GM12872 (cell line): ENCODE data around the gene TNS1.
A peak's percentile ranks its signal among the peaks of the same experiment; 100 is the strongest.

Source experiments
- TF ChIP-seq, protein P1 (sequence below): IDR thresholded peaks from 3 replicates; pipeline ENCODE4 v1.5.1; 2011; ENCODE audit warnings: low read depth, mild to moderate bottlenecking, low read length, moderate library complexity; ENCODE audit not compliant: insufficient read depth

Gene TNS1

DNA sequence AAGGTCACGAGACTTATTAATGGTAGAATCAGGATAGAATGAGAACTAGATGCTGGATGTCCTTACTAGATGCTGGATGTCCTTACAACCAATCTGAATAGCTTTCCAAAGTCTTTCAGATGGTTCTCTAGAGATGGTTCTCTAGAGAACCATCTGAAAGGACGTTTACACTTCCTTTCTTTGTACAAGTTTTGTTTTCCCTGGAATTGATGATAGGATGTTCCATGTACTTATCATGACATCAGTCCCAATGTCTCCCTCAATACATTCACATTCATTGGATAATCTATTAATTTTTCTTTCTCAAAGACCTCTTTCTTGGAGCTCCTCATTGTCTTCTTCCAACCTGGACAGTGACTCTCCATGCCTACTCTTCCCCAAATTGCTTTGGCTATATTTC, 38.1 kb upstream of the TNS1 start:
- TF ChIP-seq, protein P1, sequence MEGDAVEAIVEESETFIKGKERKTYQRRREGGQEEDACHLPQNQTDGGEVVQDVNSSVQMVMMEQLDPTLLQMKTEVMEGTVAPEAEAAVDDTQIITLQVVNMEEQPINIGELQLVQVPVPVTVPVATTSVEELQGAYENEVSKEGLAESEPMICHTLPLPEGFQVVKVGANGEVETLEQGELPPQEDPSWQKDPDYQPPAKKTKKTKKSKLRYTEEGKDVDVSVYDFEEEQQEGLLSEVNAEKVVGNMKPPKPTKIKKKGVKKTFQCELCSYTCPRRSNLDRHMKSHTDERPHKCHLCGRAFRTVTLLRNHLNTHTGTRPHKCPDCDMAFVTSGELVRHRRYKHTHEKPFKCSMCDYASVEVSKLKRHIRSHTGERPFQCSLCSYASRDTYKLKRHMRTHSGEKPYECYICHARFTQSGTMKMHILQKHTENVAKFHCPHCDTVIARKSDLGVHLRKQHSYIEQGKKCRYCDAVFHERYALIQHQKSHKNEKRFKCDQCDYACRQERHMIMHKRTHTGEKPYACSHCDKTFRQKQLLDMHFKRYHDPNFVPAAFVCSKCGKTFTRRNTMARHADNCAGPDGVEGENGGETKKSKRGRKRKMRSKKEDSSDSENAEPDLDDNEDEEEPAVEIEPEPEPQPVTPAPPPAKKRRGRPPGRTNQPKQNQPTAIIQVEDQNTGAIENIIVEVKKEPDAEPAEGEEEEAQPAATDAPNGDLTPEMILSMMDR, result no peak

GRCh38 chr2:218039171-218039570, 36.4 kb upstream of the TNS1 start:
- TF ChIP-seq, protein P1, result no peak

DNA sequence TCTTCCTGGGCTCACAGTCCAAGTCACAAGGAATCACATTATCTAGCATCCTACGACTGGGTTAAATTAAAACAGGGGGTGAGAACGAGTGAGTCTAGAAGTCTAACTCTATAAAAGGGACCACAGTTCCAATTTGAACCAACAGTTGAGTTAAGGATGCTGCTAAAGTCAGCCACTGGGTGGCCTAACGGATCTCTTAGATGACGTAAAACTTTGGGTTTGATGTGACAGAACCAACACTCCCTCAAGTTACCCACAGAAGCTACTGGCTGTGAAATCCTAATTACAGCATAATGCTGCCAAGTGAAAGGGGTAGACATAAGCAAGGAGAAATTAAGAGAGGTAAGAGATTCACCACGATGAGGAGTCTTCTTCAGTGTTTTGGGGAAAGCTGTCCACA, 33.6 kb upstream of the TNS1 start:
- TF ChIP-seq, protein P1, result no peak

GRCh38 chr2:218035463-218036100, 32.8 kb upstream of the TNS1 start:
- TF ChIP-seq, protein P1, result no peak

GRCh38 chr2:218034497-218035213, 31.9 kb upstream of the TNS1 start:
- TF ChIP-seq, protein P1, result peak; percentile 82

DNA sequence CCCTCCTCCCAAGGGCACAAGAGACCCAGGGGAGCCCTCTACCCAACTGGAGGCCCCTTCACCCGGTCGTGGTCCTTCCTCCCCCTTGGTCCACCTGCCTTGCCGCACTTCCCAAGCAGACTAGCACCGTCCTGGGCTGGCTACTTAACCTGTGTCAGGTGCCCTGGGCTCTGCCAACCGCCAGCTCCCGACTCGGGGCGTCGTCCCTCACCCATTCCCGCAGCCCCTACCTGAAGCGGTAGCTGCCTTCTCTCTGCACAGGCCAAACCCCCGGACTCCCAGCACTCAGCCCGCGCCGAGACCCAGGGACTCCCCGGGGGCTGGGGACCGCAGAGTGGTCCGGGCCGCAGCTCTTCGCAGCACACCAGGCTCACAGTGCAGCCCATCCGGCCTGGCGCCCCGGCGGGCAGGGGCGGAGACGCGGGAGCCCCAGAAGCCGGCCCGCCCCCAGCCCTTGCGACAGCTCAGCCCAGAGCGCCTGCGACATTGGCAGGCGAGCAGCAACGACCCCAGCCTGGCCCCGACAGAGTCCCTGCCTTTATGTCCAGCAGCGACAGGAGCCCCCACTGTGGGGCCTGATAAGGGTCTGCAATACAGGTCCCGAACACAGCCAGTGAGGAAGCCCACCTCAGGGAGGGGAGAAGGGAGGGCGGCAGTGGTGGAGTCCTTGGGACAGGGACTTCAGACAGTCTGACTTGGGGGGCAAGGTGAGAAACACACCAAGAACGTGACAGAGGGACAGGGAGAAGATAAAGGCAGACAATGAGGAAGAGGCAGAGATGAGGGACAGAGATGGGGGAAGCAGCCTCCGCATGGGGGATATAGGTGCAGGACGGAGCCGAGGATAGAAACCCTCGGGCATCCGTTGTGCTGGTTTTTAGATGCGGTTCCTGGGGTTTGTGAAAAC, 31.0 kb upstream of the TNS1 start:
- TF ChIP-seq, protein P1, result no peak

GRCh38 chr2:218033208-218033589, 30.4 kb upstream of the TNS1 start:
- TF ChIP-seq, protein P1, result no peak
